Sigmoid colon (tissue), 4 donors: Measurements from ENCODE around the gene SCN1B.
A peak's percentile ranks its signal among the peaks of the same experiment; 100 is the strongest.

Experiments
- CTCF ChIP-seq, 4 experiments: fragments of 450-650 bp in 3 of 4; fragments of 200-600 bp in 1 of 4; IDR thresholded peaks; one replicate each; pipeline ENCODE4 v1.5.1; 2016 to 2019; ENCODE audit warnings: antibody characterized with exemption in 4 of 4, mild to moderate bottlenecking in 3 of 4, moderate library complexity in 2 of 4
- EP300 ChIP-seq, 4 donors: sonication (generic); formaldehyde crosslinking; IDR thresholded peaks; one replicate each; pipeline ENCODE4 v1.6.1; 2017; ENCODE audit warnings: antibody characterized with exemption in 4 of 4
- POLR2AphosphoS5 ChIP-seq, 4 donors: sonication (generic); formaldehyde crosslinking; IDR thresholded peaks; one replicate each; pipeline ENCODE4 v1.6.1; 2017; ENCODE audit warnings: antibody characterized with exemption in 4 of 4

GRCh38 chr19:35008891-35009341 is 21.4 kb upstream of the SCN1B start:
- TF ChIP-seq CTCF (IDR thresholded peaks at IDR 0.05) (no peak), POLR2AphosphoS5 (IDR thresholded peaks at IDR 0.05) (peak in 2 of 4 donors; percentile 13 to 29), EP300 (IDR thresholded peaks at IDR 0.05) (peak in 1 of 4 donors; percentile 58)
